ENCODE measurements around the gene TH. TPM values are rescaled to one million over a fixed set of nuclear protein-coding genes. Genes with fewer than 3 reads are reported as not detected.

TH gene
- total RNA-seq, 2 donors from 2014 or later: not detected

GRCh38 chr11:2122907-2123627 lies 48.5 kb downstream of the TH start:
- Mint-ChIP-seq H3K4me1 (no peaks in the 10 kb centered on the region), H3K4me3 (no peak overlapping the region), H3K27me3 (peaks cover 14% of the 10 kb centered on the region), H3K36me3 (ENCODE audit: low read depth) (peaks cover 2% of the 10 kb centered on the region), H3K27ac (no peak overlapping the region)
- ATAC-seq (no peak), DNase-seq (no peak)
- H3K9me3 ChIP-seq (ENCODE audit: control insufficient read depth, low read length, poor library complexity, severe bottlenecking): no peaks in the 10 kb centered on the region

GRCh38 chr11:2122222-2122906 lies 49.3 kb downstream of the TH start:
- Mint-ChIP-seq H3K4me1 (no peaks in the 10 kb centered on the region), H3K4me3 (no peak overlapping the region), H3K36me3 (ENCODE audit: low read depth) (peaks cover 4% of the 10 kb centered on the region), H3K27me3 (peaks cover 14% of the 10 kb centered on the region), H3K27ac (no peak overlapping the region)
- ATAC-seq (no peak), DNase-seq (no peak)
- H3K9me3 ChIP-seq (ENCODE audit: control insufficient read depth, low read length, poor library complexity, severe bottlenecking): no peaks in the 10 kb centered on the region

GRCh38 chr11:2121227-2122130 lies 50.1 kb downstream of the TH start:
- no peak overlapping the region for H3K27ac Mint-ChIP-seq
- ATAC-seq: no peak
- DNase-seq: no peak
- no peaks in the 10 kb centered on the region for H3K9me3 ChIP-seq (ENCODE audit: control insufficient read depth, low read length, poor library complexity, severe bottlenecking)
- H3K27me3 Mint-ChIP-seq: peaks cover 14% of the 10 kb centered on the region
- no peaks in the 10 kb centered on the region for H3K4me1 Mint-ChIP-seq
- peaks cover 4% of the 10 kb centered on the region for H3K36me3 Mint-ChIP-seq (ENCODE audit: low read depth)
- H3K4me3 Mint-ChIP-seq: no peak overlapping the region

GRCh38 chr11:2120359-2121100 lies 51.1 kb downstream of the TH start:
- DNase-seq (no peak), ATAC-seq (no peak)
- no peaks in the 10 kb centered on the region for H3K9me3 ChIP-seq (ENCODE audit: control insufficient read depth, low read length, poor library complexity, severe bottlenecking)
- no peak overlapping the region for H3K4me3 Mint-ChIP-seq
- H3K27me3 Mint-ChIP-seq: peaks cover 14% of the 10 kb centered on the region
- no peak overlapping the region for H3K27ac Mint-ChIP-seq
- H3K36me3 Mint-ChIP-seq (ENCODE audit: low read depth): peaks cover 4% of the 10 kb centered on the region
- H3K4me1 Mint-ChIP-seq: no peaks in the 10 kb centered on the region

- Mint-ChIP-seq H3K27ac (no peak overlapping the region), H3K27me3 (peaks cover 21% of the 10 kb centered on the region), H3K4me3 (no peak overlapping the region), H3K36me3 (ENCODE audit: low read depth) (peaks cover 8% of the 10 kb centered on the region), H3K4me1 (no peaks in the 10 kb centered on the region)
- no peaks in the 10 kb centered on the region for H3K9me3 ChIP-seq (ENCODE audit: control insufficient read depth, low read length, poor library complexity, severe bottlenecking)
- DNase-seq: no peak
- ATAC-seq: no peak
These were observed 52.9 kb downstream of the TH start for GRCh38 chr11:2118677-2119076.

GRCh38 chr11:2116680-2117079 lies 54.9 kb downstream of the TH start:
- peaks cover 21% of the 10 kb centered on the region for H3K27me3 Mint-ChIP-seq
- no peaks in the 10 kb centered on the region for H3K9me3 ChIP-seq (ENCODE audit: control insufficient read depth, low read length, poor library complexity, severe bottlenecking)
- no peak overlapping the region for H3K27ac Mint-ChIP-seq
- DNase-seq (no peak), ATAC-seq (no peak)
- H3K4me3 Mint-ChIP-seq: no peak overlapping the region
- H3K36me3 Mint-ChIP-seq (ENCODE audit: low read depth): peaks cover 8% of the 10 kb centered on the region
- no peaks in the 10 kb centered on the region for H3K4me1 Mint-ChIP-seq

GRCh38 chr11:2115308-2115707 lies 56.3 kb downstream of the TH start:
- DNase-seq (no peak), ATAC-seq (no peak)
- H3K9me3 ChIP-seq (ENCODE audit: control insufficient read depth, low read length, poor library complexity, severe bottlenecking): no peaks in the 10 kb centered on the region
- no peaks in the 10 kb centered on the region for H3K4me1 Mint-ChIP-seq
- H3K4me3 Mint-ChIP-seq: no peak overlapping the region
- H3K27ac Mint-ChIP-seq: no peak overlapping the region
- peaks cover 21% of the 10 kb centered on the region for H3K27me3 Mint-ChIP-seq
- peaks cover 8% of the 10 kb centered on the region for H3K36me3 Mint-ChIP-seq (ENCODE audit: low read depth)

- H3K9me3 ChIP-seq (ENCODE audit: control insufficient read depth, low read length, poor library complexity, severe bottlenecking): no peaks in the 10 kb centered on the region
- no peaks in the 10 kb centered on the region for H3K4me1 Mint-ChIP-seq
- H3K27me3 Mint-ChIP-seq: peaks cover 21% of the 10 kb centered on the region
- no peak overlapping the region for H3K4me3 Mint-ChIP-seq
- no peak overlapping the region for H3K27ac Mint-ChIP-seq
- no peak for DNase-seq
- peaks cover 6% of the 10 kb centered on the region for H3K36me3 Mint-ChIP-seq (ENCODE audit: low read depth)
- ATAC-seq: no peak
These were observed 57.0 kb downstream of the TH start for GRCh38 chr11:2114430-2115241.

Other genes with a start within 250 kb of the TH start
- gene MRPL23, start 224.5 kb downstream of the TH start, total RNA-seq: 10 to 100 TPM; 35.1 to 40.7 TPM
- gene H19, start 174.0 kb downstream of the TH start, total RNA-seq: not detected
- gene IGF2, start 32.4 kb downstream of the TH start, total RNA-seq: under 1 TPM; 0.21 to 0.77 TPM
- not detected for gene INS, start 10.6 kb downstream of the TH start, total RNA-seq
- under 1 TPM in 1 of 2 donors, not detected in 1; 0.18 TPM for gene ASCL2, start 98.8 kb upstream of the TH start, total RNA-seq
- gene C11orf21, start 130.1 kb upstream of the TH start, total RNA-seq: 10 to 100 TPM; 50.1 to 89.1 TPM
- 10 to 100 TPM; 65.7 to 93.2 TPM for gene TSPAN32, start 130.2 kb upstream of the TH start, total RNA-seq
- 100 to 1,000 TPM; 153 to 194 TPM for gene CD81, start 205.5 kb upstream of the TH start, total RNA-seq
- gene TSSC4, start 228.9 kb upstream of the TH start, total RNA-seq: 10 to 100 TPM; 47.9 to 60.3 TPM